HG03354 (cell line): ENCODE results near the gene BOD1L2.

Source experiments
- ATAC-seq: cut with Tn5 transposase; IDR thresholded peaks from one replicate; pipeline ENCODE4 v1.9.1; 2021; ENCODE audit warnings: mild to moderate bottlenecking; ENCODE audit not compliant: unreplicated experiment, poor library complexity, severe bottlenecking

Gene BOD1L2

DNA sequence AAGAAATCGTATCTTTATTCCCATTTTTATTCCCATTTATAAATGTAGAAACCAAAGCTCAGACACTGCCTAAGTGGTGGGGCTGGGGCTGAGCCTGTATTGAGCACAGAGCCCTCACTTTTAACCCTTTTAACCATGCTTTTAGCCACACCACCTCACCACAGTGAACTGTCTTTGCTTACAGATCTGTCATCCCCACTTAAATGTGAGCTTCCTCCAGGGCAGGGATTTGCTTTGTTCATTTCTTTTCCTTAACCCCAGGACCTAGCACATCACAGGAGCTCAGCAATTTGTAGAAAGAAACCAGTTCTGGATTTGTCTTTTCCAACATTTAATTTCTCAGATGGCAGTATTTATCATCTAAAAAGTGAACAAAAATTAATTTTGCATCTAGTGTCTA lies 2.2 kb downstream of the BOD1L2 start:
- ATAC-seq, result no peak

DNA sequence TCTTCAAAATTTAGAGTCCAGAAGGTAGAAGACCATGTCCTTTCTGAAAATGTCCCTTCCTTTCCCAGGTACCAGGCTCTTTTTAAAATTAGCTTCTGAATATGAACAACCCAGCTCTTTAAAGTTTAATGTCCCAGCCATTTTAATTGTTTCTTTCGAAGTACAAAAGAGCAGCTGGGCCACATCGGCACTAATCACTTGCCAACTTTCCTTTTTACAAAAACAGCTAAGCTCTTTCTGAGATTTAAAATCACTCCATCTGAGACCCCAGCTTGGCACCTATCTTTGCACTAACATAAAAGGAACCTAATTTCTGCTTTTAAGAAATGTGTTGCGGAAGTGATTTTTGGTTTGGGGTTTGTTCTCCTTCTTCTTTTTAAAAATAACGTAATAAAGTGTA lies 2.6 kb downstream of the BOD1L2 start:
- no peak for ATAC-seq

DNA sequence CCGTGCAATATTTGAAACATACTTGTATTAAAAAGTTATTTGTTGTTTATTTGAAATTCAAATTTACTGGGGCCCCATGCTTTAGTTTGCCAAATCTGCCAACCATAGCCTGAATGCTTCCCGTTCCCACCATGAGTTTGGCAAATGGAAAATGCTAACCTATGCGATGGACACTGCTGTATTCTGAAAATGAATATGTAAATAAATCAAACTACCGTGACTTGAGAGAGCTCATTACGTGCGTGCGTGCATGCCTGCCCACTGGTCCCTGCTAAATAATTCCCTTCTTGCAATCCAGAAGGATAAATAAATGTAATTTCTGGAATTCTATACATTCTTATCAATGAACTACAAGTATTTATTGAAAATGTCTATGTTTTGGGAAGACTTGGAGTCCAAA lies 3.2 kb downstream of the BOD1L2 start:
- no peak for ATAC-seq

GRCh38 chr18:57150828-57151227 lies 3.9 kb downstream of the BOD1L2 start:
- no peak for ATAC-seq

DNA sequence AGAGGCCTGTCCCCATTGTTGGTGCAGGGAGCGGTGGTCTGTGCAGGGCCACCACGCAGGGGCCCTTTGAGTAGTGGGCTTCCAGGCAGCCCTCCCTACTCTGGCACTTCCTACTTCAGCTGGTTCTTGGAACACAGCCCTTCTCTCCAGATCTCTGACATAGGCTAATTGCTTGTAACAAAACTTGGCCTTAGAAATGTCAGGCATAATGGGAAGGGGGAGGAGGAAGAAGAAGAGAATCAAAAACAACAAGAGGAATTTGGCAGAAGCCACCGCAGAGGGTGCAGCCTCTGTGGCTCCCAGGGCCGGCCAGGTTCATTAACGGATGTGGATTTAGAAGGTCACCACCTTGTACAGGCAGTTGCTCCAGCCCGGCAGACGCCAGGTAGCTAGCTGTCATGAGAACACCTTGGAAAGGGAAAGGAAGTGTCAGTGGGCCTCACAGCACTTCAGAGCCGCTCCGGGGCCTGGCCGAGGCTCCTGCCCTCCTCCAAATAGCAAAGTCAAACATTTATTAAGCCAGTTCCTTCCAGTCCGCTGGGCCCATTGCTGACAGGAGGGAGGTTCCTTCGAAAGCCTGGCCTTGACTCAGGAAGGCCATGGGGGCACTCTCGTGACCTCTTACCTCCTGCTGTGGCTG lies 7.4 kb downstream of the BOD1L2 start:
- no peak for ATAC-seq

- no peak for ATAC-seq
Observed at GRCh38 chr18:57164401-57164800, 17.5 kb downstream of the BOD1L2 start.

- ATAC-seq, result no peak
Observed at GRCh38 chr18:57167617-57168308, 20.9 kb downstream of the BOD1L2 start.

- no peak for ATAC-seq
Observed at GRCh38 chr18:57171026-57171425, 24.1 kb downstream of the BOD1L2 start.

DNA sequence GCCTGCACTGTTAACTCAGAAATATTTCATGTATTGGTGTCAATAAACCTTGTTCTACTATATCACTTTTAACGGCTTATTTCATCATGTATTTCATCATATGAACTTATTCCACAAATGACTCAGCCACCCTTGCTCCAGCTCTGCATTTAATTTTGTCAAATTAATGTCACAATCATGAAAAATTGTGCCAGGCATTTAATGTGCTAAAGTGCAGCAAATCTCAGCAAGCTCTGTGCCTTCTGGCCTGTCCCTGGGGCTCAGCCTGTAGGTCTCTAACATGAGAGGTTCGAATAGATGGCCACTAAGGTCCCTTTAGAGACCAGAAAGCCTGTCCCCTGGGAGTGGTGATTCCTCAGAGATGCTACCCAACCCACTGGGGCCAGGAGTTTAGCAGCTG lies 28.6 kb downstream of the BOD1L2 start:
- no peak for ATAC-seq

DNA sequence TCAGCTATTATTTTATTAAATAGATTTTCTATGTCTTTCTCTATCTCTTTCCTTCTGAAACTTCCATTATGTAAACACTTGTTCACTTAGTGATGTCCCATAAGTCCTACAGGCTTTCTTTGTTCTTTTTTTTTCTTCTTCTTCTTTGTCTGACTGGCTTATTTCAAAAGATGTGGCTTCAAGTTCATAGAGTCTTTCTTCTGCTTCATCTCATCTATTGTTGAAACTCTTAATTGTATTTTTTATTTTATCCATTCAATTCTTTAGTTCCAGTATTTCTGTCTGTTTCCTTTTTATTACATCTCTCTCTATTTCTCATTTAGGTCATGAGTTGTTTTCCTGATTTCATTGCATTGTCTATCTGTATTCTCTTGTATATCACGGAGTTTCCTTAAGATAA lies 38.5 kb downstream of the BOD1L2 start:
- no peak for ATAC-seq

DNA sequence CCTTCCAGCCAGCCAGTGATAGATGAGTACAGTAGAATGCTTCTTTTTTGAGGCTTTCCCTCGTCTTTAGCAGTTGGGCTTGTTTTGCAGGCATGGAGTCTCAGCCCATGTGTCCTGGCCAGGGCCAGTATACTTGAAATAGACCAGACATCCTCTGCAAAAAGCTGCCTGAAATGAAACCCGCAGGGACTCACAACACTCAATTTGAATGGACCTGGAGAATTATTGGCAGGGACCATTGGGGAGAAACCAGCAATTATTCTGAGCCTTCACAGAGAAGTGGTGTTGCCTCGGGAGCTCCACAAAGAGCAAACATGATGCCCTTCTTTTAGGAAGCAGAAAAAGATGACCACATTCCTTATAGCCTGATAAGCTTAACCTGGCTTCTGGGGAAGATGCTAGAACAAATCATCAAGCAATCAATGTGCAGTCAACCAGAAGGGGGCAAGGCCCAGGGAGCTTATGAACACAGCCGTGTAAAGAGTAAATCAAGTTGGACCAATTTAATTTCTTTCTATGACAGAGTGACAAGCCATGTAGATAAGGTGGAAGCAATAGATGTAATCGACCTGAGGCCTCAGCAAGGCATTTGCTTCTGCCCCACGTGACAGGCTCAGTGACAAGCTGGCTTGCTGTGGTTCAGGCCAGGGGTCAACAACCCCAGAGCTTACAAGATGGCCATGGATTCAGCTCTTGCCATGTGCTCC lies 42.1 kb downstream of the BOD1L2 start:
- ATAC-seq, result no peak

GRCh38 chr18:57190026-57190425 lies 43.1 kb downstream of the BOD1L2 start:
- ATAC-seq, result no peak

DNA sequence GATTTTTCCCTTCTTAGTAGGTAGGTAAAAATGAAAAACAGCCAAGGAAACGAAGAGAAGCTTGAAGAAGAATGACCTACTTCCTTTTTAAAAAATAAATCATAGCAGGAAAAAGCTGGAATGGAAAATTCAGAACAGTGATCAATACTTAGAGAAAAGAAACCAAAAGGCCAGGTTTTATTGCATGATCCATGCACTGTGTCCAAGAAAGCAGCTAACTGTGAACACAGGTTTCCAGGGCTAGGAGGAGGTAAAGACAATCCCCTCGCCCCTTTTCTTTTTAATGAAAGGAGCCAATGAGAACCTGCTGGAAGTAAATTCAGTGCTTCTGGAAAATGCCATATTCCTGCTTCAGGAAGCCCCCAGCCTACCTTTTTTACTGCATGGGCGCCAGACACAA lies 47.2 kb downstream of the BOD1L2 start:
- ATAC-seq, result no peak

DNA sequence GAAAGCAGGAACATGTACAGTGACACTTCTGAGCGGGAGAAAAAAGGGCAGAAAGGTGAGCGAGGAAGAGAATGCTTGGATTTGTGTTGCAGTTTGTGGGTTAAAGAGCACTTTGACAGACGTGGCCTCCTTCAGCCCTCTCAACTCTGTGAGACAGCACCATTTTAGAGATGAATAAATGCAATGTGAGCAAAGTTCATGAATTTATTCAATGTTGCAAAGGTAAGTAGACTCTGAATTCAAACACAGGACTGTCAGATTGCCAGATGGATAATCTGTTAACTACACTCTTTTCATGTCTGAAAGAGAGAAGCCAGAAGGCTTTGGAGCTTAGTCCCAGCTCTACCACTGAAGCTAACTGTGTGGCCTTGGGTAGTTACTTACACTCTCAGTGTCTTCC lies 47.7 kb downstream of the BOD1L2 start:
- no peak for ATAC-seq

GRCh38 chr18:57195341-57195740 lies 48.5 kb downstream of the BOD1L2 start:
- ATAC-seq, result no peak

- ATAC-seq, result no peak
Observed at GRCh38 chr18:57197261-57197660, 50.4 kb downstream of the BOD1L2 start.

- no peak for ATAC-seq
Observed at GRCh38 chr18:57198073-57198472, 51.2 kb downstream of the BOD1L2 start.
